ENCODE measurements around the gene MYH6. TPM values are rescaled to one million over a fixed set of nuclear protein-coding genes. Genes with fewer than 3 reads are reported as not detected.

Gene MYH6
- total and polyA plus RNA-seq, 2 donors (not counting 1 experiment from before 2014, with no cell fraction given) = not detected

DNA sequence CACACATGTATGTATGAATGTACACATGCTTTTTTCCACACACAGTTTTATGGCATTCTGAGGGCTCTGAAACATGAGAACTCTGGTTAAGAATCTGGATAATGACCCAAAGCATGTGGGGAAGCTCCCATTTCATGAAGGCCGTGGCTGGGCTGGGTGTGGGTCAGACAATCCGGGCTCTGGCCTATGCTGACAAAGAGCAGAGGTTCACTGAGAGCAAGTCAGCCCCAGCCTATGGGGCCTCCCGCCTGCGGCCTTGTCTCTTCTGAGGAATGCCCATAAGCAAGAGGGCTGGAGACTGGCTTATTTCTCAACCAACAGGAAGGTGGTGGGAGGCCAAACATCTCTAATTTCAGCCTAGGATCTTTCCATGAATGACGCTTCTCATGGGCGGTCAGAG is 8.5 kb downstream of the MYH6 start:
- 85% methylated on average over 4 of the region's 6 CpGs for WGBS (ENCODE audit: insufficient coverage)

GRCh38 chr14:23399136-23399535 is 8.9 kb downstream of the MYH6 start:
- no peaks in the 10 kb centered on the region for H4K20me1 ChIP-seq (ENCODE audit: control insufficient read depth, insufficient read depth, low read length, poor library complexity, severe bottlenecking)
- ATAC-seq (ENCODE audit: low read depth) = no peak
- POLR2A ChIA-PET = no interaction called here

More for the DNA sequence above, 8.5 kb downstream of the MYH6 start:
- Histone ChIP-seq H3K4me1 (ENCODE audit: control insufficient read depth in 2 of 2, insufficient read depth in 2 of 2, low read length in 2 of 2) (no peaks in the 10 kb centered on the region), H3K9ac (ENCODE audit: low read length) (no peak overlapping the region), H3K4me2 (replicated peaks; ENCODE audit: low read depth, low read length, poor library complexity, severe bottlenecking) (no peak overlapping the region), H3K36me3 (replicated peaks in 1 of 2; ENCODE audit: control extremely low read depth in 1 of 2, control insufficient read depth in 1 of 2, extremely low read depth in 1 of 2, insufficient read depth in 2 of 2, low read length in 1 of 2) (no peaks in the 10 kb centered on the region), H3K27me3 (replicated peaks in 1 of 4; ENCODE audit: control extremely low read depth in 1 of 4, control insufficient read depth in 3 of 4, insufficient read depth in 4 of 4, low read length in 3 of 4) (peaks cover 0 to 11% (median 2%) of the 10 kb centered on the region in 4 experiments), H3K27ac (ENCODE audit: low read length in 2 of 2) (no peak overlapping the region), H3K4me3 (ENCODE audit: control extremely low read depth in 1 of 5, extremely low read depth in 1 of 5, insufficient read depth in 1 of 5, low read depth in 2 of 5, low read length in 4 of 5) (no peak overlapping the region), H3K9me3 (ENCODE audit: control extremely low read depth in 1 of 3, control insufficient read depth in 2 of 3, insufficient read depth in 1 of 3, low read length in 2 of 3) (no peaks in the 10 kb centered on the region), H3K79me2 (ENCODE audit: control insufficient read depth, insufficient read depth, low read length) (no peaks in the 10 kb centered on the region), H4K20me1 (ENCODE audit: control insufficient read depth, insufficient read depth, low read length, poor library complexity, severe bottlenecking) (no peaks in the 10 kb centered on the region), H2AFZ (ENCODE audit: insufficient read depth, low read depth, low read length, poor library complexity, severe bottlenecking) (no peak overlapping the region)
- Mint-ChIP-seq H3K9me3 (ENCODE audit: insufficient read depth) (no peaks in the 10 kb centered on the region), H3K27me3 (peaks cover 33% of the 10 kb centered on the region), H3K4me3 (no peak overlapping the region), H3K4me1 (no peaks in the 10 kb centered on the region), H3K27ac (no peak overlapping the region)
- ATAC-seq (ENCODE audit: low read depth) (no peak), DNase-seq (no peak)
- intact Hi-C loops (cut with micrococcal nuclease) = no loop called here
- POLR2A ChIA-PET = no interaction called here
- CTCF ChIA-PET = no interaction called here
- TF ChIP-seq, protein P1, sequence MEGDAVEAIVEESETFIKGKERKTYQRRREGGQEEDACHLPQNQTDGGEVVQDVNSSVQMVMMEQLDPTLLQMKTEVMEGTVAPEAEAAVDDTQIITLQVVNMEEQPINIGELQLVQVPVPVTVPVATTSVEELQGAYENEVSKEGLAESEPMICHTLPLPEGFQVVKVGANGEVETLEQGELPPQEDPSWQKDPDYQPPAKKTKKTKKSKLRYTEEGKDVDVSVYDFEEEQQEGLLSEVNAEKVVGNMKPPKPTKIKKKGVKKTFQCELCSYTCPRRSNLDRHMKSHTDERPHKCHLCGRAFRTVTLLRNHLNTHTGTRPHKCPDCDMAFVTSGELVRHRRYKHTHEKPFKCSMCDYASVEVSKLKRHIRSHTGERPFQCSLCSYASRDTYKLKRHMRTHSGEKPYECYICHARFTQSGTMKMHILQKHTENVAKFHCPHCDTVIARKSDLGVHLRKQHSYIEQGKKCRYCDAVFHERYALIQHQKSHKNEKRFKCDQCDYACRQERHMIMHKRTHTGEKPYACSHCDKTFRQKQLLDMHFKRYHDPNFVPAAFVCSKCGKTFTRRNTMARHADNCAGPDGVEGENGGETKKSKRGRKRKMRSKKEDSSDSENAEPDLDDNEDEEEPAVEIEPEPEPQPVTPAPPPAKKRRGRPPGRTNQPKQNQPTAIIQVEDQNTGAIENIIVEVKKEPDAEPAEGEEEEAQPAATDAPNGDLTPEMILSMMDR (IDR thresholded peaks at IDR 0.05) = no peak
- no peak for TF ChIP-seq EZH2 (IDR thresholded peaks at IDR 0.05; ENCODE audit: borderline replicate concordance, insufficient read depth, low read depth, low read length, poor library complexity, severe bottlenecking)

More at GRCh38 chr14:23399136-23399535, 8.9 kb downstream of the MYH6 start:
- Histone ChIP-seq H3K79me2 (ENCODE audit: control insufficient read depth, insufficient read depth, low read length) (no peaks in the 10 kb centered on the region), H3K9me3 (ENCODE audit: control extremely low read depth in 1 of 3, control insufficient read depth in 2 of 3, insufficient read depth in 1 of 3, low read length in 2 of 3) (no peaks in the 10 kb centered on the region), H3K27ac (ENCODE audit: low read length in 2 of 2) (no peak overlapping the region), H3K4me2 (replicated peaks; ENCODE audit: low read depth, low read length, poor library complexity, severe bottlenecking) (no peak overlapping the region), H3K27me3 (replicated peaks in 1 of 4; ENCODE audit: control extremely low read depth in 1 of 4, control insufficient read depth in 3 of 4, insufficient read depth in 4 of 4, low read length in 3 of 4) (peaks cover 0 to 10% (median 0%) of the 10 kb centered on the region in 4 experiments), H3K36me3 (replicated peaks in 1 of 2; ENCODE audit: control extremely low read depth in 1 of 2, control insufficient read depth in 1 of 2, extremely low read depth in 1 of 2, insufficient read depth in 2 of 2, low read length in 1 of 2) (no peaks in the 10 kb centered on the region), H3K9ac (ENCODE audit: low read length) (no peak overlapping the region), H3K4me3 (ENCODE audit: control extremely low read depth in 1 of 5, extremely low read depth in 1 of 5, insufficient read depth in 1 of 5, low read depth in 2 of 5, low read length in 4 of 5) (no peak overlapping the region), H3K4me1 (ENCODE audit: control insufficient read depth in 2 of 2, insufficient read depth in 2 of 2, low read length in 2 of 2) (no peaks in the 10 kb centered on the region), H2AFZ (ENCODE audit: insufficient read depth, low read depth, low read length, poor library complexity, severe bottlenecking) (no peak overlapping the region)
- Mint-ChIP-seq H3K27me3 (peaks cover 35% of the 10 kb centered on the region), H3K4me3 (no peak overlapping the region), H3K9me3 (ENCODE audit: insufficient read depth) (no peaks in the 10 kb centered on the region), H3K4me1 (no peaks in the 10 kb centered on the region), H3K27ac (no peak overlapping the region)
- 93% methylated on average over 2 of the region's 3 CpGs for WGBS (ENCODE audit: insufficient coverage)
- no peak for DNase-seq
- TF ChIP-seq, protein P1 (IDR thresholded peaks at IDR 0.05) = no peak
- CTCF ChIA-PET = no interaction called here
- intact Hi-C loops (cut with micrococcal nuclease) = no loop called here
